VCaP (cell line): ENCODE measurements around the gene SPSB4.

Experiments
- H3K27ac ChIP-seq: fragments of 450-650 bp; 2 replicates; pipeline ENCODE4 v1.5.1; 2017
- TF ChIP-seq, protein P1 (sequence below): fragments of 450-650 bp; conservative IDR thresholded peaks from 2 replicates; pipeline ENCODE4 v1.5.1; 2017; ENCODE audit warnings: mild to moderate bottlenecking, moderate library complexity

The SPSB4 gene

DNA sequence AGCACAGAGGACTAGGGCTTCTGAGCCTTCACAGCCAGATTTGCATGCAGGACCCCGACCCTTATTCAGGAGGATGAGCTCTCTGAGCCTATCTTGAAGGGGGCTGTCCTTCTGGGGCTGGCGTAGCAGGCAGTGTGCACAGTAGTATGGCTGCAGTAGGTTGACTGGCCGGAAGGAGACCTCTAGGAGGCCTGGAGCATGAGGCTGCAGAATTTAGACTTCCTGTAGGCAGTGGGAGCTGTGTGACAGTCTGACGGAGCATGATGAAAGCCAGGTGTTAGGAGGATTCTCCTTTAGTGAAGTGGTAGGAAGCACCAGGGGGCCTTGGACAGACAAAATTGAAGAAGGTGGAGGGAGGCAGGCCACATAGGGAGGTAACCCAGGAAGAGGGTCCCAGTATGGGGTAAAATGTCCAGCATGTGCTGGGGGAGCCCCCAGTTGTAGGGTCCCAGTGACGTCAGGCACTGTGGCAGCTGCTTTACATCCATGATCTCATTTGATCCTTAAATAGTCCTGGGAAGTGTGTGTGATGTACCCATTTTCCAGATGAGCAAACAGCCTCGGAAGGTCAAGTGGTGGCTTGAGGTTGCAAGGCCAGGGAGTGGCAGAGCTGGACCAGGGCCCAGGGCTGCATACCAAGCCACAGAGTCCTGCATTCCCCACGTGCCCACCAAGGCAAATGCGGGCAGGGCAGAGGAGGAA, 36.1 kb downstream of the SPSB4 start:
- no peak overlapping the region for H3K27ac ChIP-seq
- TF ChIP-seq, protein P1, sequence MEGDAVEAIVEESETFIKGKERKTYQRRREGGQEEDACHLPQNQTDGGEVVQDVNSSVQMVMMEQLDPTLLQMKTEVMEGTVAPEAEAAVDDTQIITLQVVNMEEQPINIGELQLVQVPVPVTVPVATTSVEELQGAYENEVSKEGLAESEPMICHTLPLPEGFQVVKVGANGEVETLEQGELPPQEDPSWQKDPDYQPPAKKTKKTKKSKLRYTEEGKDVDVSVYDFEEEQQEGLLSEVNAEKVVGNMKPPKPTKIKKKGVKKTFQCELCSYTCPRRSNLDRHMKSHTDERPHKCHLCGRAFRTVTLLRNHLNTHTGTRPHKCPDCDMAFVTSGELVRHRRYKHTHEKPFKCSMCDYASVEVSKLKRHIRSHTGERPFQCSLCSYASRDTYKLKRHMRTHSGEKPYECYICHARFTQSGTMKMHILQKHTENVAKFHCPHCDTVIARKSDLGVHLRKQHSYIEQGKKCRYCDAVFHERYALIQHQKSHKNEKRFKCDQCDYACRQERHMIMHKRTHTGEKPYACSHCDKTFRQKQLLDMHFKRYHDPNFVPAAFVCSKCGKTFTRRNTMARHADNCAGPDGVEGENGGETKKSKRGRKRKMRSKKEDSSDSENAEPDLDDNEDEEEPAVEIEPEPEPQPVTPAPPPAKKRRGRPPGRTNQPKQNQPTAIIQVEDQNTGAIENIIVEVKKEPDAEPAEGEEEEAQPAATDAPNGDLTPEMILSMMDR: no peak

DNA sequence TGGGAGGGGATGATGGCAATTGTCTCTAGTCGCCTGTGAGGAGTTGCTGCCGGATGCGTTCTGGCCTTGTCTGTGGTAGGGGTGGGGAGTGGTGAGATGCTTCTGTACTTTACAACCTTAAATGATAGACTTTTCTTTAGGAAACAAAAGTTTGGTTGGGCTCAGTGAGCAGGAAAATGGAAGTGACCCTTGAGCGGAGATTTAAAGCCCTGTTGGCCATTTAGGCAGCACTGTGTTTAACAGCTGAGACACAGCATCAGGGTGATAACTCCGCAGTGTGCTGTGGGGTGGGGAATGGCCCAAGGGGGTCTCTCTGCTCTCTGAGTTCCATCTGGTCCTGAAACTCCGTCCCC, 36.6 kb downstream of the SPSB4 start:
- TF ChIP-seq, protein P1: no peak

DNA sequence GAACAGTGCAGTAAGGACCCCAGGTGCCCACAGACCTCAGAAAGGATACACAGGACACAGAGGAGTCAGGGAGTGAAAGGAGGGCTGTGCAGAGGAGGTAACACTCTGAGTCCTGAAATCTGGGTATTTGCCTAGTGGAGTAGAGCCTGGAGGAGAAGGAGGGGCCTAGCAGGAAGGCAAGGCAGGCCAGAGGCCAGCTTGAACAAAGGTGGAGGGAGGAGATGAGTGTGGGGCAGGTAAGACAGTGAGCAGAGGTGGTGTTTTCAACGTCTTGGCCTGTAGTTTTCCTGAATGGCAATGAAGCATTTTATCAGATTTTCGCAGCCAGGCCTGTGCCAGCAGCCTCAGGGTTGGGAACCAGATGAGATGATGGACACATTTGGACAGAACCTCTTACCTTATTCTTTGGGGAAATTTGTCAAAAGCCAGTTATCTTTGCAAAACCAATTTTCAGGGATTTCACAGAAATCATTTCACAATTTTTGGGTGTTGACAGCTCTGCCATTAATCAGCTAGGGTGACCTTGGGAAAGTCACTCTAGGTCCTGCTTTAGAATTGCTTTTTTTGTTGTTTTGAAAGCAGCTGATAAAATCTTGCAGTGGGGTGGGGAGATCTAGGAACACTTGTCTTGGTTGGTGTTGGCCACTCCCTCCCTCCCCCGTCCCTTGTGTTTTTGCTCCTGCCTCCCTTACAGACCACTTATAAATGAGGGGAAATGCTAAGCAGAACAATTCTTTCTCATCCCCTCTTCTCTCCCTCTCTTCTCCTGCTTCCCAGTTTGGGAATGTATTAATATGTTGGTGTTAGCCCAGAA, 38.4 kb downstream of the SPSB4 start:
- TF ChIP-seq, protein P1: no peak
- no peak overlapping the region for H3K27ac ChIP-seq

More for the DNA sequence above, 36.6 kb downstream of the SPSB4 start:
- H3K27ac ChIP-seq: no peak overlapping the region

DNA sequence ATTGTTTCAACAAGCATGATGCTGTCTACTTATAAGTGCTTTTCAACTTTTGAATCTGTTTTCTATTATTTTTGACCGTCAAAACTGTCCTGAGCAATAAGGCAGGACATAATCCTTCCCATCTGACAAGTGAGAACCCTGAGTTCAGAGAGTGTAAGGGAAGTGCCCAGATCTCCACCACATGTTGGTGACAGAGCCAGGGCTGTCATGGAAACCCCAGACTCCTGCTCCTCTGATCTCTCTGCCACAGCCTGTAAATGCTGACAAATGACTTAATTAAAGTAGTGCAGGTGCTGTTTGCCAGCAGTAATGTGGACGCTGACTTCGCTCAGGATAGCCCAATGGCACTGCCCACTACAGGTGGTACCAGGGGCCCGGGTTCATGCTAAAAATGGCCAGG, 40.3 kb downstream of the SPSB4 start:
- no peak overlapping the region for H3K27ac ChIP-seq

DNA sequence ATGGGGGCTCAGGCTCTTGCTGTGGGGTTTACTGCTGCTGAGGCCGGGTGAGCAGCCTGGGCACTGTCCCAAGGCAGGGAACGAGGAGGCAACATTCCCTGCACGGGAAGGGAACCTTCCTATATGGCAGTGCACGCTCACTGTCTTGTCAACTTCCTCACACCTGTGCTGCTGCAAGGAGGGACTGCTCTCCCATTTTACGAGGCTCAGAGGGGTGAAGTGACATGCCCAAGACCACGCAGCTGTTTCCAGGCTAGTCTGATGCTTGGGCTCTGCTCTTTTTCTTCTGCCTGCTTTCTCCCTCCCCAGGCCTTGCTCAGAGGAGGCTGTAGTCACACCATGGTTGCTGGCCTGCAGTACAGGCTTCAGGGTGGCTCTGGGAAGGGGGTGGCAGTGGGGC, 41.5 kb downstream of the SPSB4 start:
- no peak overlapping the region for H3K27ac ChIP-seq
- TF ChIP-seq, protein P1: no peak

More for the DNA sequence above, 40.3 kb downstream of the SPSB4 start:
- TF ChIP-seq, protein P1: no peak

DNA sequence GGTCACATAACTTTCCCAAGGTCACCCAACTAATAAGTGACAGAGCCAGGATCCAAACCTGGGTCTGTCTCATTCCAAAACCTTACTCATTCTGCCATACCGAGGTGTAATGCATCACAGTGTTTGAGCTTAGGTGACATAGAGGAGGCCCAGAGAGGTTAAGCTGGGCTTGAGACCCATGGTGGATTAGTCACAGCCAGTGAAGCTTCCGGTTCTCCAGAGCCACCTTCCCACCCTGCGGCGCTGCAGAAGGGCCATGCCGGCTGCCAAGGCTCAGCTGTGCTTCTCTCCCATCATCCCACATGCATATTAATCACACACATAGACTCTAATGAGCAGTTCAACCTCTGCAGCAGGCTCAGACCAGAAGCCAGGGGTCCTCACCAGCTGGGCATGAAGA, 42.2 kb downstream of the SPSB4 start:
- no peak overlapping the region for H3K27ac ChIP-seq
- TF ChIP-seq, protein P1: no peak

DNA sequence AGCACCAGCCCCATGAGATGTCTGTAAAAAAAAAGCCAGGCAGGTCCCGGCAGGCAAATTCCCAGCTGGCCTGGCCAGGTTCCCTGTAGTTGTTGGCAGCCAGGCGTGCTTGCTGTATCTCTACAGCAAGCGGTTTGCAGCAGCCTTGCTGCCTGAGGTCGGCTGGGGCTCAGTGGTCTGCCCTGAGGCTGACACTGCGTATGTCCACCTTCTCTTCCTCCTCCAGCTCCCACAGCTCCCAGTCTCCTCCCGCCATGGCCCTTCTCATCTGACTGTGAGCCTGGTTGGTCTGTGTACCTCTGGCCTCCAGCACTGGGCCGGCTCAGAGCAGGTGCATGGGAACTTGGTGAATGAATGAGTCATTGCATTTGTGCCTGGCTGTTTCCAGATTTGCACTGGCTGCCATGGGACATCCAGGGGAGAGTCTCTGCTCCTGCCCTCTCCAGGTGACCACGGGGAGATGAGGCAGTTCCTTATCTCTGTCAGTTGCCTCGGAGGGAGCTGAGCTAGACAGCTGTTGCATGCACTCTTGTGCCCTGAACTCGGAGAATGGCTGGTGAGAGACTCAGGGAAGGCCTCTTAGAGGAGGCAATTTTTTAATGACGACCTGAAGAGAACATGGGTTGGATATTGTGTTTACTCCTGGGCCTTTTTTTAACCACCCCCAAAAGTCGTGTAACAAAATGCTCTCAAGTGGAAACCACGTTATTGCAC, 43.0 kb downstream of the SPSB4 start:
- no peak overlapping the region for H3K27ac ChIP-seq
- TF ChIP-seq, protein P1: no peak
